NCI-H748 (cell line): ENCODE measurements around the gene PLA2G7.
A peak's percentile ranks its signal among the peaks of the same experiment; 100 is the strongest.
"Not testable (repeated sequence)": the region's sequence is repeated elsewhere in the genome, so short reads cannot be mapped to it uniquely, and the experiment has no call there.

ENCODE experiments used
- DNase-seq: peaks from one replicate; lab custom pipeline; 2025; ENCODE audit not compliant: unreplicated experiment; lab: John Stamatoyannopoulos, UW

The PLA2G7 gene

DNA sequence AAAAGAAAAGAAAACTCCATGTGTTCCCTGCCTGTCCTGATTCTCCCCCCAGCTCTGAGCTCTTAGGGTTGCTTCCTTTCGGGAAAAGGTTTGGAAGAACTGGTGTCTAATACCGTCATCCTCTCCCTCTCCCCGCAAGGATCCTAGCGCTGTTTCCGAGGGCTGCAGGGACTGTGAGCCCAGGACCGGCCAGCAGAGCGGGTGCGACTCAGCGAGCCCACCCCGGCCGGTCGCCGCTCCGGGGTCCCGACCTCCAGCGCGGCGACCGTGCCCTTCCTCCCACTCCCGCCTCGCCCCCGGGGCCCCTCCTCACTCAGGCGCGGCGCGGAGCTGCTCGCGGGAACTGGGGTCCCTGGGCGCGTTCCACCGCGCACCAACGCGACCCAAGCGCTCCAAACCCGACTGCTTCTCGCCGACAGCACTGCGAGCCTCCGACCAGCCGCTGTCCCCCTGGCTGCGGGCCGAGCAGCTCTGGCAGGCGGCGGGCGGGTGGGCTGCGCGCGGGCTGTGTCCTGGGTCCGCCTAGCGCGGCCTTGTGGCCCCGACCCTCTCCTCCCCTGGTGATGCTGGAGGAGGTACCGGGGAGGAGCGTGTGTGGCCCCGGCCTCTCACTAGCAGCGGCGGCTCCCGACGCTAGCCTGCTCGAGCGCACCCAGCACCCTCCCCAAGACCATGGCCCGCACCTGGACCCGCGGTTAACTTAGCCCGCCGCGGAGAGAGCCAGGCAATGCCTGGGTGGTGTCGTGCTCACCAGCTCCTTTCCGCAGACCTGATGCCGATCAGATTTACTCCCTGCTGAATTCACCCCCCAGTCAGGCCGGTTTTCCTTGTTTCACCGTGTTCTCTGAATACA lies at the start of gene PLA2G7:
Gene PLA2G7, minus strand, starts transcription at position 509 of the 853 bp plus-strand sequence. CDS start 12,484 bp downstream, outside the sequence.
- peak; percentile 72 for DNase-seq

DNA sequence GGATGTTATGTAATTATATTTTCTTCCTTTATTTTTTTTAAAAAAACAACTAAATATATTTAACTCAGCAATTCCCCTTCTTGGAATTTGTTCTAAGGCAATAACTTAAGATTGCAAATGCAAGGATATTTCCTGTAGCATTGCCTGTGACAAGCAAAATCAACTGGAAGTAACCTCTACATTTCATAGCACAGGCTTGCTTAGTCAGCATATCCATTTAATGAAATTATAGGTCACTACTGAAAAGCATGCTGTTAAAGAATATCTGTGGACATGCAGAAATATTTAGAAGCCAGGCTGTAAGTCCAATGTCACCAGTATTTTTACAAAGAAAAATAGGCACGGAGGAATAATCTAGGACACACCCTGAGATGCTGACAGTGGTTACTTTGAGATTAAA lies 49.4 kb upstream of the PLA2G7 start:
- DNase-seq = no peak

DNA sequence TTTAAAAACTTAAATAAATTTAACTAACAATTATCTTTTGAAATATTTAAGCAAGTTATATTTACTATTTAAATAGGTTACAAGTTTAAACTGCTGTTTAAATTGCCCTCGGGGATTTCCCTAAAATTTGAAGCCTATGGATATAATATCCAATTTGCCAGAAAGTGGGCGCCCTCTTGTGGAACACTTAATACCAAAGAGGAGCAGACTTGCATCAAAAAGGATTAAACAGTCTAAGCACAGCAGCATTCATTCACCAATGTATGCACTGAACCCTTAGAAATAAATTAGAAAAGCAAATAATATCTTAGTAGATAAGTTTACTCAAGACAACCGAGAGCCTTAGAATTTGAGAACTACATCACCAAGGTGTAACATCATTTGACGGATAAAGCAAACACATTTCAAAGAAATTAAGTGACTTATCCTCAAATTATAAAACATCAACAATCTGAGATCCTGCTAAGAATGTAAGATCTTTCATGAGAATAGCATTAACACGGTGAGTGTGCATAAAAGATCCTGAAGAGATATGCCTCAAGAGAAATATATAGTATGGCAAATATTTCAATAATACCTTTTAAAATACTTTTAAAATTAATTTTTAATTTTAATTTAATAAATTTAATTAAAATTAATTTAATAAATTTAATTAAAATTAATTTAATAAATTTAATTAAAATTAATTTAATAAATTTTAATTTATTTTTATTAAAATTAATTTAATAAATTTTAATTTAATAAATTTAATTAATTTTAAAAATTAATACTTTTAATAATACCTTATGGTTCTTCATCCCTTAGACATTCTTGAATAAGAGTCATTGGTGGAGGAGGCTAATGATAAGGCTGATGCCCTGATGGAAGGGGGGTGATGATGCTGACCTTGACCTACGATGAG lies 46.6 kb upstream of the PLA2G7 start:
- DNase-seq = peak; percentile 80

DNA sequence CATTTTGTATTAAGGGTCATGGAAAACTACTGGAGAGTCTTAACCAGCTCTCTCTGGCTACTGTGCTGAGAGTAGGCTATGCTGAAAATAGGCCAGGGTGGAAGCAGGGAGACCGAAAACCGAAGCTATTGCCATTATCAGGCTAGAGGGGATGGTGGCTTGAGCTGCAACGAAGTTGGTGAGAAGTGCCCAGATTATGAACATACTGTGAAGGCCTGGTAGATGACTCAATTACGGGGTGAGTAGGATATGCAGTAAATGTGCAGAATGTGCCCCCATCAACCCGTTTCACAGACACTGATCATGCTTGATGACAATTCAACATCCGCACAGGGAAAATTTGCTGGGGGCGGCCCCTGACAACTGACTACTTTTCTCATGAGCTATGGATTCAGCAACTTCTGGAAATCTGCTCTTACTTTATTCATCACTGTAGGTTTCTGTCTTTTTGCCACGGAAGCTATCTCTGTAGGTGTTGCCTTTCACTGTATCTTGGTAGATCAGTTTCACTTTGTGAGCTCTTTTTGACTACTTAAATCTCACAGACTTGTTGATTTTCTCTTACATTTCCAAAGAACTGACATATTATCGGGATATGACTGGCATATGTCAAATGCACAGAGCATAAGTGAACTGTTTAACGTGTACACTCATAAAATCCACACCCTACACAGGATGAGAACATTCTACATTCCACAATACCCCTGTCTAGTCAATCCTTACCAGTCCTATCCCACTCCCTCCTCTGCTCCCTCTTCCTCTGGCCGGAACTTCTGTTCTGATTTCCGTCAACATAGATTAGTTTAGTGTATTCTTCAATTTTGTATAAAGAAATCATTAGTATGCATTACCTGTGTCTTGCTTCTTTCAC lies 42.5 kb upstream of the PLA2G7 start:
- DNase-seq = no peak

DNA sequence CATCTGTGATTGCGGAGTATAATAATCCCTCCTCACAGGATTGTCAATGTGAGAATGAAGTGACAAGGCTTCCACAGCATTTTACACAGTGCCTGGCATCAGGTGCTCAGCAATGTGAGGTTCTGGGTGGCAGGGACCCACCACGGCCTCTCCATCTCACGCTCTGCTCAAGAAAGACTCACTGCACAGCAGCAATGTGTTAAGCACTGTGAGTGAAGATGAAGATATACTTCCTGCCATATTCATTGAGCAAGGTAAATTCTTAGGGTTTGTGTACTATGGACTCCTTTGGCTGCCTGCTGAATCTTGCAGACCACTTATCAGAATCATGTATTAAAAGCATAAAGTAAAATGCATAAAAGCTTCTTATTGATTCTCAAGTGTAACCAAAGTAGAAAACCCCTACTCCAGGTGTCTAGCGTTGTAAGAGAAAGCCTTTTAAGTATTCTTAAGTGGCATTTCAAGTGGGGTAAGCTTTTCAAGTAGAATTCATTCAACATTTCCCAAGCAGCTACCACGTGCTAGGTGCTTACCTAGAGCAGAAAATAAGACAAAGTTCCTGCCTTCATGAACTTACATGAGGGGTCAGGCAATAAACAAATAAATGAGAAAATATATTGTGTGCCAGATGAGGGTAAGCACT lies 41.0 kb upstream of the PLA2G7 start:
- no peak for DNase-seq

GRCh38 chr6:46774736-46775135 lies 39.6 kb upstream of the PLA2G7 start:
- DNase-seq = not testable (repeated sequence)

DNA sequence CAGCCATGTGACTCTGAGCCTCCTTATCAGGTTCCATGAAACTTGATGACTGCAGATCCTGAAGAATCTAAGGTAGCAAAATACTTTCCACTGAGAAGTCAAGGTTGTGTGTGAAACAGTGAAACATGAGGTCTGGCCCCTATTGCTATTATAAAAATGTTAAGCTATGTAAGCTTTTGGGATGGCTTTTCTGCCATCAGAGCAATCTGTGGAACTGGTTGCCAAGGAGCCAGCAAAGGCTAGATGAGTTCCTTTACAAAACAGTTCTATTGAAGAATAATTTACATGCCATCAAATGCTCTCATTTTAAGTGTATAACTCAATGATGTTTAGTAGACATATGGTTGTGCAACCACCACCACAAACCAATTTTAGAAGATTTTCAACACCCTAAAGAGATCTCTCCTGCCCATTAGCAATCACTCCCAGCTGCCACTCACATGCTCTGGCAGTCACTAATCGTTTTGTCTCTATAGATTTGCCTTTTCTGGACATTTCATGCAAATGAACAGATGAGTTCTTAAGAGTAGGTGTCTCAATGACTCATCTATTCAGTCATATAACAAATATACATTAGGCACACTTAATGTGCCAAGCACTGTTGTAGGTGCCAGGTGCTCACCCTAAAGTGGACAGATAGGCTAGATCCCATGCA lies 38.2 kb upstream of the PLA2G7 start:
- DNase-seq = no peak

- DNase-seq = no peak
Measured at GRCh38 chr6:46772762-46773161, 37.6 kb upstream of the PLA2G7 start.

- no peak for DNase-seq
Measured at GRCh38 chr6:46772016-46772415, 36.8 kb upstream of the PLA2G7 start.

DNA sequence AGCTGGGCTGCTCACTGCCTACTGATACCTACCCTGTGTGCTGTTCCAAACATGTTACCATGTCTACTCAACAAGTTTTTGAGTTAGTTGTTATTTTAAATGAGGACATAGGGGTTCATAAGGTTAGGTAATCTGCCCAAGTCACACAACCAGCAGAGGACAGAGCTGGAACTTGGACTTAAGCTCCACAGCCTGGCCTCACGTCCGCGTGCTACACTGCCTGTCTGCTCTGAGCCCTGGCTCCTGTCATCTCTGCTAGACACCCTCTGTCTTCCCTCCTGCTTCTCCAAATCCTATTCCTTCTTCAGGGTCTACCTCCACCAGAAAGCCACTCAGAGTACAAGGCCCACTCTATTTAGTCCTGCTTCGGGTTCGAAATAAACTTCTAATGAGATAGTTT lies 29.8 kb upstream of the PLA2G7 start:
- DNase-seq = no peak

DNA sequence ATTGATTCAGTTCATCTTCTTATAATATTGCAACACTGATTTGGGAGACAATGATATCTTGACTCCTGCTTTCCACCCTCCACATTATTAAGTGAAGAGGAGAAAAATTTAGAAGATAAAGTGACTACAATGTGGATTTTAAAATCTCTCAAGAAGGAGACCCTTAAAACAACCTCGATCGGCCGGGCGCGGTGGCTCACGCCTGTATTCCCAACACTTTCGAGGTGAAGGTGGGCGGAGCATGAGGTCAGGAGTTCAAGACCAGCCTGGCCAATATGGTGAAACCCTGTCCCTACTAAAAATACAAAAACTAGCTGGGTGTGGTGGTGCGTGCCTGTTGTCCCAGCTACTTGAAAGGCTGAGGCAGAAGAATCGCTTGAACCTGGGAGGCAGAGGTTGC lies 29.1 kb upstream of the PLA2G7 start:
- not testable (repeated sequence) for DNase-seq

- no peak for DNase-seq
Measured at GRCh38 chr6:46763466-46763865, 28.3 kb upstream of the PLA2G7 start.

GRCh38 chr6:46760925-46761324 lies 25.8 kb upstream of the PLA2G7 start:
- no peak for DNase-seq

DNA sequence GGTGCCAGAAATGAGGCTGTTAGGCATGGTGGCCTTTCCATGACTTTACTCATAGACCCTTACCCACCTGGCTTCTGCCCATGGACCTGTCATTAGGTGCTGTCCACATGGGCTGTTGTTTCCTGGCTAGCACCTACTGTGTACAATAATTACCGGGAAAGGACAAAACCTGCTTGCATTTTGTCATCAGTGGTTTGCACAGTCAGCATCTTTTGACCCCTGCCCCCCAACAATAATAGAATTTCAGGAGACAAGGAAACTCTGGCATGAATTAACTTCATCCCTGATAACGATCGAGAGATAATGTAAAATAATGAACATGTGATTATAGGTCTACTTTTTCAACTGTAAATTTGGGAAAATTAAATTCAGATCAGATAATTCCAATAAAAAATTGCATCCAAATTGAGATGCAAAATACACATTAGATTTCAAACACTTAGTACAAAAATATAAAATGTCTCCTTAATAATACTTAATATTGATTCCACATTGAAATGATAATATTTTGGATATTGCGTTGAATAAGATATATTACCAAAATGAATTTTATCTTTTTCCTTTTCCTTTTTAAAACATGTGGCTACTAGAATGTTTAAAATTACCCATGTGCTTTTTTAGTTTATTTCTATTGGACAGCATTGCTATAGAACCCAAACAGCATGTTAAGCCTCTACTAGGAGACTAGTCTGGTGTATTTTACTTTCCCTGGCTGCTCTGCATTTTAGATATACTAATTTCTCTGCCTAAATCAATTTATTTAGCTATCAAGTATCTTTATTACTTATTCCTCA lies 24.0 kb upstream of the PLA2G7 start:
- no peak for DNase-seq

DNA sequence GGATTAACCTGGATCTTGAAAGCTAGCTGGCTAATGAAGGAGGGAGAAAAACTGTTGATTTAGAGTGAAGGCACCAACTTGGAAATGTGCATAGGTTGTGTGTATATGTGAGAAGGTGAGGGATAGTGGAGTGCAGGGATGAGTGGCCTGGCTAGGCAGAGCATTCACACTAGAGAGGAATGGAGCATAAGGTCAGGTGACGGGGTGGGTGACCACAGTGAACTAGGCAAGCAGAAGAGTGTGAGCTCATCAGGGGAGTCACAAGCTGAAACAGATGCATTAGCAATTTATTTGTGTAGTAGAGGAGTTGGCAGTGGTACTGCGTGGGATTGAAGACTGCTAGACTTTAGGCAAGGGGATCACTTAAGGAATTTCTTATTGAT lies 22.0 kb upstream of the PLA2G7 start:
- no peak for DNase-seq

DNA sequence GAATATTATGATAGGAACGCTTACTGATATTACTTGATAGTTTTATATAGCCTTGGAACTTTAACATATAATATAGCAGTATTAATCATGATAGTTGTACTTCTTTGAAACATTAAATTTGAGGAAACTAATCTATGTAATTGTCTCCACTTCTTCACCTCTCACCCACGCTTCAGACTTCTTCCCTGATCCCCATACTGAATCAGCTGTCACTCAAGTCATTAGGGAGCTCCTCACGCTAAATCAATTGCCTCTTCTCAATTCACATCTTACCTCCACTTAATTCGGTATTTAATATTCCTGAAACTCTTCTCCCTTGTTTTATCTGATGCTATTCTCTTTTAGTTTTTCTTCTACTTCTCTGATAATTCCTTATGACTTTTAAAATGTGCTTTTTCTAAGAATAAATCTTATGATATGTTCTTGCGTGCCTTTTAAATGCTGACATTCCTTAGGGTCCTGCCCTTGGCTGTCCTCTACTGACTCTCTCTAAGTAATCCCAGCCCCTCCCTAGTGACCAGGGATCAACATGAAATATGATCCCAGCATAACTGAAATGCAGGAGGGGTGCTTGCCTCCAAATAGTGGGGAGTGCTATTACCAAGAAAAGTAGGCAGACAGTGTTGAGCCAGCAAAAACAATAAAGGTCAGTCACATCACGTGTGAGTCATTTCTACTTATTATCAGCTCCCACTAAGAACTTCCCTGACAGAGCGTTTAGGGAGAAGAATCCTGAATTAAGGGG lies 21.5 kb upstream of the PLA2G7 start:
- DNase-seq = peak; percentile 10

- DNase-seq = no peak
Measured at GRCh38 chr6:46755865-46756264, 20.7 kb upstream of the PLA2G7 start.

DNA sequence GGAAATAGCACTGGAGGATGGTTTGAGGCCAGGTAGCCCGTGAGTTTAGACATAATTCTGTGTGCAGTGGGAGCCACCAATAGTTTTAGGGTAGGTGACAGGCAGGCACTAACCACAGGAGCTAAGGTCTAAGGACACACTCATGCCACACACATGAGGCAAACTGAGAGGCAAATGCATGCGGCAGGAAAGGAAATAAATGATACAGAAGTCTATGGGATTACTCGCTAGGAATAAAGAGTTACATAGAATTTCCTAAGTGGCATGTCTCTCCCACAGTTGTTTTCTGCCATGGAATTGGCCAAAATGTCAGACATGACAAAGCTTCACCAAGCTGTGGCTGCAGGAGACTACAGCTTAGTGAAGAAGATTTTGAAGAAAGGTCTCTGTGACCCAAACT lies 16.5 kb upstream of the PLA2G7 start:
- DNase-seq = no peak

DNA sequence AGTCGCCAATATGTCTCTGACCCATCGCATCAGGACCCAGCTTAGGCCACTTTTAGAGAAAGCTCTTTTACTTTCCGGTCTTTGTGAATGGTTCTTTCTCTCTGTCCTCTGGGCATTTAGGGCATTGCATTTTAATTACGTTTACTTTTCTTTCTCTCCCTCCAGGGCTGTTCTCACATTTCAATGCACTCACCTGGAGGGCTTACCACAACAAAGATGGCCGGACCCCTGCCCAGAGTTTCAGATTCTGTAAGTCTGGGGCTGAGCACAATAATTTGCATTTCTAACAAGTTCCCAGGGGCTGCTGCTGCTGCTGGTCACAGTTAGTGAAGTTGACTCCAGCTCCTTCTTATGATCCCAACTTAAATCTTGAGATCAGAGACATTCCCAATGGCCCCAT lies 14.6 kb upstream of the PLA2G7 start:
- peak; percentile 53 for DNase-seq
